Vagina (tissue), 2 donors: Measurements from ENCODE around the gene NBPF1.
"Not testable (repeated sequence)": the region's sequence is repeated elsewhere in the genome, so short reads cannot be mapped to it uniquely, and the experiment has no call there.

Experiments
- POLR2A ChIP-seq, 2 donors: fragments of 450-650 bp; IDR thresholded peaks; one replicate each; pipeline ENCODE4 v1.6.1; 2017; ENCODE audit warnings: antibody characterized with exemption in 2 of 2, mild to moderate bottlenecking in 2 of 2, moderate library complexity in 2 of 2
- POLR2AphosphoS5 ChIP-seq, 2 donors: sonication (generic); formaldehyde crosslinking; IDR thresholded peaks; one replicate each; pipeline ENCODE4 v1.9.0; 2017; ENCODE audit warnings: antibody characterized with exemption in 2 of 2, mild to moderate bottlenecking in 2 of 2, low read depth in 1 of 2; ENCODE audit not compliant: insufficient read depth in 1 of 2
- TF ChIP-seq, protein P1 (sequence below), 3 experiments: fragments of 450-650 bp in 2 of 3; fragments of 200-600 bp in 1 of 3; sonication (generic) in 1 of 3; IDR thresholded peaks; one replicate each; pipeline ENCODE4 v1.5.1; 2017 to 2019; ENCODE audit warnings: antibody characterized with exemption in 3 of 3, mild to moderate bottlenecking in 2 of 3, moderate library complexity in 2 of 3

DNA sequence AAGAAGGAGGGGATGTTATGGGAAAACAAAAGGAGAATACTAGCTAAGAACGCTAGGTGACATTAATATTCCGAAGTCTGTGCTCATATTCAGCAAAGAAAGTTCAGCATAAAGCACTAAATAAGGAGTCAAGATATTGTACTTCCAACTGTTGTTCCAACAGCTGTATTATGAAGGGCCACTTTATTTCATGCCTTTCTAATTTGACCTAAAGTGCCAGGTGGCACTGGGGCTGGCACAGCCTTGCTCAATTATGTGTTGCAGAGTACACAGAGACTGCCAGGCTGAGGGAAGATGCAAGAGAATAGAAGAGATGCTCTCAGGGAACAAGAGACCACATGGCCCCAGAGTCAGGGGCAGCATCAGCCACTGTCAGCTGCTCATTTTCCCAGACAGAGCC lies 9.7 kb downstream of the NBPF1 start:
- not testable (repeated sequence) for TF ChIP-seq POLR2A (IDR thresholded peaks at IDR 0.05); POLR2AphosphoS5 (IDR thresholded peaks at IDR 0.05; ENCODE audit: insufficient read depth in 1 of 2, low read depth in 1 of 2)
- TF ChIP-seq, protein P1, sequence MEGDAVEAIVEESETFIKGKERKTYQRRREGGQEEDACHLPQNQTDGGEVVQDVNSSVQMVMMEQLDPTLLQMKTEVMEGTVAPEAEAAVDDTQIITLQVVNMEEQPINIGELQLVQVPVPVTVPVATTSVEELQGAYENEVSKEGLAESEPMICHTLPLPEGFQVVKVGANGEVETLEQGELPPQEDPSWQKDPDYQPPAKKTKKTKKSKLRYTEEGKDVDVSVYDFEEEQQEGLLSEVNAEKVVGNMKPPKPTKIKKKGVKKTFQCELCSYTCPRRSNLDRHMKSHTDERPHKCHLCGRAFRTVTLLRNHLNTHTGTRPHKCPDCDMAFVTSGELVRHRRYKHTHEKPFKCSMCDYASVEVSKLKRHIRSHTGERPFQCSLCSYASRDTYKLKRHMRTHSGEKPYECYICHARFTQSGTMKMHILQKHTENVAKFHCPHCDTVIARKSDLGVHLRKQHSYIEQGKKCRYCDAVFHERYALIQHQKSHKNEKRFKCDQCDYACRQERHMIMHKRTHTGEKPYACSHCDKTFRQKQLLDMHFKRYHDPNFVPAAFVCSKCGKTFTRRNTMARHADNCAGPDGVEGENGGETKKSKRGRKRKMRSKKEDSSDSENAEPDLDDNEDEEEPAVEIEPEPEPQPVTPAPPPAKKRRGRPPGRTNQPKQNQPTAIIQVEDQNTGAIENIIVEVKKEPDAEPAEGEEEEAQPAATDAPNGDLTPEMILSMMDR (IDR thresholded peaks at IDR 0.05) = not testable (repeated sequence)
